ENCODE results near the gene SLC51B.

- no peak for TF ChIP-seq TARDBP (IDR thresholded peaks at IDR 0.05)
- no peak for TF ChIP-seq ARNT (IDR thresholded peaks at IDR 0.05)
- no peak for TF ChIP-seq LEF1 (IDR thresholded peaks at IDR 0.05; ENCODE audit: borderline replicate concordance)
- no peak for TF ChIP-seq FOXK2 (IDR thresholded peaks at IDR 0.05)
- no peak for TF ChIP-seq L3MBTL2 (conservative IDR thresholded peaks at IDR 0.05)
- TF ChIP-seq SUZ12 (IDR thresholded peaks at IDR 0.05) = no peak
- TF ChIP-seq SP1 (IDR thresholded peaks at IDR 0.05) = no peak
- no peak for TF ChIP-seq FOXM1 (IDR thresholded peaks at IDR 0.05; ENCODE audit: borderline replicate concordance)
- TF ChIP-seq FOXA1 (IDR thresholded peaks at IDR 0.05) = no peak
- TF ChIP-seq ELF4 (IDR thresholded peaks at IDR 0.05) = no peak
- TF ChIP-seq BHLHE40 (IDR thresholded peaks at IDR 0.05; ENCODE audit: borderline replicate concordance) = no peak
- no peak for TF ChIP-seq CTBP1 (IDR thresholded peaks at IDR 0.05; ENCODE audit: borderline replicate concordance)
- TF ChIP-seq NFRKB (IDR thresholded peaks at IDR 0.05) = no peak
These were observed 44.1 kb downstream of the SLC51B start for GRCh38 chr15:65089206-65089824.

Measured in HEK293T (cell line).